Lung microvascular endothelial cell (primary cell): ENCODE results near the gene ODAD2. TPM values are rescaled to one million over a fixed set of nuclear protein-coding genes. Genes with fewer than 3 reads are reported as not detected.
"Not testable (repeated sequence)": the region's sequence is repeated elsewhere in the genome, so short reads cannot be mapped to it uniquely, and the experiment has no call there.

Source experiments
- DNase-seq, 2 donors: peaks; one replicate each; pipeline versions ENCODE4 v3.0.0 to v3.0.0-alpha.2; 2010; ENCODE audit warnings: low read depth in 2 of 2
- total RNA-seq: library from RNA; depleted of rRNA; stranded (reverse); fragments of >200 nt; gene quantifications from 2 replicates; pipeline ENCODE4 v1.2.1, GENCODE V29; 2014

ODAD2 gene
- total RNA-seq, 1 donor from 2014 or later: 0.60 TPM

- no peak for DNase-seq
Observed at GRCh38 chr10:27959093-27959715, 39.7 kb downstream of the ODAD2 start.

GRCh38 chr10:27958383-27958782 lies 40.5 kb downstream of the ODAD2 start:
- DNase-seq: not testable (repeated sequence)

GRCh38 chr10:27950242-27950564 lies 48.7 kb downstream of the ODAD2 start:
- no peak for DNase-seq

- DNase-seq: no peak
Observed at GRCh38 chr10:27949528-27950241, 49.2 kb downstream of the ODAD2 start.

- DNase-seq: no peak
Observed at GRCh38 chr10:27948186-27948585, 50.7 kb downstream of the ODAD2 start.

GRCh38 chr10:27947540-27947939 lies 51.3 kb downstream of the ODAD2 start:
- DNase-seq: no peak

GRCh38 chr10:27944005-27944404 lies 54.9 kb downstream of the ODAD2 start:
- DNase-seq: no peak

DNA sequence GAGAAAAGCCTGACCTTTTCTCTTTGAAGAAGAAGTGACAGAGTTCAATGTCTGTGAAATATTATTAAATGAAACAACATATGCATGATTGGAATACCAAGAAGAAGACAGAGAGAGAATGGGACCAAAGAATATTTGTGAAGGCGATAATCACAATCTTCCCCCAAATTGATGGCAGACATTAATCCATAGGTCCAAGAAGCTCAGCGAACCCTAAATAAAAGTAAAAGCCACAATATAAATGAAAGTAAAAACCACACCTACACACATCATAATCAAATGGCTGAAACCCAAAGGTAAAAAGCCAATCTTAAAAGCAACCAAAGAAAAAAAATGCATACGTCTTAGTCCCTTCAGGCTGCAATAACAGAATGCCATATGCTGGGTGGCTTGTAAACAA lies 84.0 kb downstream of the ODAD2 start:
- no peak for DNase-seq

DNA sequence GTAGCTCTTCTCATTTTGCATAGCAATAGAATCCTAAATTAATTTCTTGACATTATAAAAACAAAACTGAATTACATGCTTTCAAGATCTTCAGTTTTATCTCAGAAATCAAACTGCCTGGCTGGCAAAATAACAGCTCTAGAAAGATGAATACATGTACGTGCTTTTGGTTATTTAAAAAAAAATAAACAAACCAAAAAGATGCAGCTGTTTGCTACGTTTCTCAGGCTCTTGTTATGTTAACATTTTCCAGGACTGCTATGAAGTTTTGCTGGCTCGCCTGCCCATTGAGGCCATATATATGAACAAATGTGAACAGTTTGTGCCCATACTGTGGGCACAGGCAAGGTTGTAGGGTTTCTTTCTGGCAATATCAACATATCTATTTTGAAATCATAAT lies 86.6 kb downstream of the ODAD2 start:
- no peak for DNase-seq

GRCh38 chr10:27911539-27911938 lies 87.3 kb downstream of the ODAD2 start:
- no peak for DNase-seq

- DNase-seq: no peak
Observed at GRCh38 chr10:27911011-27911410, 87.9 kb downstream of the ODAD2 start.

- DNase-seq: no peak
Observed at GRCh38 chr10:27908231-27908630, 90.6 kb downstream of the ODAD2 start.

- not testable (repeated sequence) for DNase-seq
Observed at GRCh38 chr10:27899485-27899884, 99.4 kb downstream of the ODAD2 start.

GRCh38 chr10:27899058-27899457 lies 99.8 kb downstream of the ODAD2 start:
- no peak for DNase-seq

DNA sequence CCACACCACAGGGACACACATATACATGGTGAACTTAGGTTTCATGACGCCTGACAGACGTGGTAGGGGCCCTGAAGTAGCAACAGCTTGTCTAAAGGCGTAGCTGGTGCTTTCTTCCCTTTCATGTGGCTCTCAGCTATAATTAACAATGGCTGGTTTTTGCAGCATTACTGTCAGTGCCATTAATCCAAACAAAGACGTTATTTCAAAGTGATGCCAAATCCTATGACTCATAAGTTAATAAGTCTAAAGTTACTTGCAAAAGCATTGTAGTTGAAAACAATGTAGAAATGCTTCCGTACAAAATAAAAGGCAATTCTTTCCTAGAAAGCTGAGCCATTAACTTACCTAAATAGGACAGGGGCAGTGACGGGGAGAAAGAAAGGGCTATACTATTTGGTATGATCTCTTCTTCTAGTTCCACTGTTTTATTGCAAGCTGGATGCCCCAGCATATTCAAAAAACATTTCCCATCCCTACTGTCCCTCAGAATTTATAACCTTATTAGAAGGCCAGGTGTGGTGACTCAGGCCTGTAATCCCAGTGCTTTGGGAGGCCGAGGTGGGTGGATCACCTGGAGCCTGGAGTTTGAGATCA lies 105.4 kb downstream of the ODAD2 start:
- peak; percentile 39 to 47 for DNase-seq

- no peak for DNase-seq
Observed at GRCh38 chr10:27890971-27891370, 107.9 kb downstream of the ODAD2 start.

GRCh38 chr10:27889518-27889917 lies 109.4 kb downstream of the ODAD2 start:
- no peak for DNase-seq

DNA sequence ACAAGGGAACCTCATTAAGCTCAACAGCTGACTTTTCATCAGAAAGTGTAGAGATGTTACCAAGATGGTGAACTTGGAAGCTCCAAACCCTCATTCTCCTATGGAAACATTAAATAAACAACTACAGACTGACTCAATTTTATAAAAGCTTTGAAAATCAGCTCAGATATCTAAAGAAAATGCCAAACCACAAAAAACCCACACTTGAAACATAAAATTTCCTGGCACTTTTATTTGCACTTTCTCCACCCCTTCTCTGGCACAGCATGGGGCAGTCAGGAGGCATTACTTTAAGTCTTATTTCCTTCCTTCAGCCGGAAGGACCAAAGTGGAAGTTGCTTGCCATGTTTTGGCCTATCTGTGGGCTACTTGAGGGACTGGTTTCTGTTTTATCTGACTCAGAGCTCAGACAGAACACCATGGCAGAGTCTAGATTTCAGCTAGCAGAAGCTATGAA lies 114.7 kb downstream of the ODAD2 start:
- DNase-seq: no peak

GRCh38 chr10:27878281-27878680 lies 120.6 kb downstream of the ODAD2 start:
- DNase-seq: no peak

GRCh38 chr10:27865221-27865635 lies 133.7 kb downstream of the ODAD2 start:
- no peak for DNase-seq

DNA sequence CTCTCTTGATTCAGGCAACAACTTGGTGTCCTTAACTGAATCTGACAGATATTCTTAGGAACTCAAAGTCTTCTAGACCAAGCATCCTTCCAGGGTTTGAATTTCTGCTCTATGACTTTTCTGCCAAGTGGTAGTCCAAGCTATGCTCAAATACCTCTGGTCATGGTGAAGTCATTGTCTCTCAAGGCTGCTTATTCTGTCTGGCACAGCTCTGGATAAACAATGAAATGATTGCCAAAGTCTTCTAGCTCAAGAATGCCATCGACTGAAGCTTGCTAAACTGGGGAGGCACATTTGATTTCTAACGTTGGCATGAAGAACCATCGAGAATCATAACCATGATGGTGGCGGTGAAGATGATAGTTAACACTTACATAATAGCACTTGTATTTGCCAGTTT lies 137.1 kb downstream of the ODAD2 start:
- DNase-seq: no peak

GRCh38 chr10:27857616-27858015 lies 141.3 kb downstream of the ODAD2 start:
- DNase-seq: peak in 1 of 2 donors; percentile 3

DNA sequence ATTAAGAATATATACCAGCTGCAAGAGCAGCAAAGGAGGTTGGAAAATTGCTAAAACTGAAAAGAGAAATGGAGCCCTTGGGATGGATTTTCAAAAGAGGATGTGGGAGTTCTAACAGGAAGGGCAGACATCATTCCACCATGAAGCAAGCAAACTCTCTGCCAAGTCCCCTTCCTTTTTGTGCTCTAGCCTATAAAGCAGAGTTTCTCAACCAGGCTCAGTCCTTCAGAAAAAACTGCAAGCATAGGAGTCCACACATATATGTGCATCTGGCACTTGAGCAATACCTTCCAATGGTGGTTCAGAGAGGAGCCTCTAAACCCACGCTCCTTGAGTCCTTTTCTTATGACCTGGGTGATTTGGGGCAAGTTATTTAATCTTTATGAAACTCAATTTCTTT lies 154.7 kb downstream of the ODAD2 start:
- no peak for DNase-seq
